Jurkat, Clone E6-1 (cell line): ENCODE measurements around the gene BEST4. TPM values are rescaled to one million over a fixed set of nuclear protein-coding genes. Genes with fewer than 3 reads are reported as not detected.
"Not testable (repeated sequence)": the region's sequence is repeated elsewhere in the genome, so short reads cannot be mapped to it uniquely, and the experiment has no call there.

ENCODE experiments used
- DNase-seq: peaks from one replicate; pipeline ENCODE4 v3.0.0-alpha.2; 2011; ENCODE audit warnings: low read depth, low spot score
- H3K4me3 ChIP-seq: 2 replicates; pipeline ENCODE4 v1.5.1; 2011; ENCODE audit warnings: mild to moderate bottlenecking, low read length, control low read depth, moderate library complexity
- polyA plus RNA-seq: library from polyadenylated mRNA; unstranded; fragments of >200 nt; gene quantifications from one replicate; pipeline ENCODE4 v1.2.1, GENCODE V29; 2012; ENCODE audit warnings: missing spikeins; ENCODE audit not compliant: insufficient read length, insufficient read depth

Gene BEST4
- not detected for polyA plus RNA-seq

- H3K4me3 ChIP-seq, result no peak within 1 kb of the TSS
- DNase-seq, result no peak
Observed at GRCh38 chr1:44788120-44788860, at the start of gene BEST4. BEST4 (minus strand) TSS chr1:44788170; CDS start chr1:44787705, 465 bp downstream.

- no peak overlapping the region for H3K4me3 ChIP-seq
- DNase-seq, result peak; percentile 76
Observed at GRCh38 chr1:44835738-44836675, 48.0 kb upstream of the BEST4 start.

- no peak overlapping the region for H3K4me3 ChIP-seq
- DNase-seq, result no peak
Observed at GRCh38 chr1:44834328-44834727, 46.4 kb upstream of the BEST4 start.

- no peak overlapping the region for H3K4me3 ChIP-seq
- DNase-seq, result no peak
Observed at GRCh38 chr1:44832056-44832705, 44.2 kb upstream of the BEST4 start.

- H3K4me3 ChIP-seq, result no peak overlapping the region
- DNase-seq, result no peak
Observed at GRCh38 chr1:44831516-44831915, 43.5 kb upstream of the BEST4 start.

- H3K4me3 ChIP-seq, result no peak overlapping the region
- DNase-seq, result no peak
Observed at GRCh38 chr1:44830900-44831304, 42.9 kb upstream of the BEST4 start.

GRCh38 chr1:44829506-44830384, 41.8 kb upstream of the BEST4 start:
- no peak for DNase-seq
- no peak overlapping the region for H3K4me3 ChIP-seq

GRCh38 chr1:44828841-44829440, 41.0 kb upstream of the BEST4 start:
- no peak for DNase-seq
- H3K4me3 ChIP-seq, result no peak overlapping the region

- DNase-seq, result no peak
- no peak overlapping the region for H3K4me3 ChIP-seq
Observed at GRCh38 chr1:44828003-44828651, 40.2 kb upstream of the BEST4 start.

- no peak overlapping the region for H3K4me3 ChIP-seq
- DNase-seq, result peak; percentile 37
Observed at GRCh38 chr1:44827197-44828002, 39.4 kb upstream of the BEST4 start.

- no peak overlapping the region for H3K4me3 ChIP-seq
- no peak for DNase-seq
Observed at GRCh38 chr1:44826375-44827196, 38.6 kb upstream of the BEST4 start.

GRCh38 chr1:44824392-44824791, 36.4 kb upstream of the BEST4 start:
- not testable (repeated sequence) for H3K4me3 ChIP-seq, DNase-seq

GRCh38 chr1:44822981-44823451, 35.0 kb upstream of the BEST4 start:
- DNase-seq, result no peak
- no peak overlapping the region for H3K4me3 ChIP-seq

GRCh38 chr1:44822131-44822701, 34.2 kb upstream of the BEST4 start:
- DNase-seq, result no peak
- H3K4me3 ChIP-seq, result no peak overlapping the region

GRCh38 chr1:44821240-44821715, 33.3 kb upstream of the BEST4 start:
- no peak overlapping the region for H3K4me3 ChIP-seq

More at GRCh38 chr1:44821240-44821715, 33.3 kb upstream of the BEST4 start:
- DNase-seq, result no peak
